Measurements from ENCODE around the gene FAM217A. TPM values are rescaled to one million over a fixed set of nuclear protein-coding genes. Genes with fewer than 3 reads are reported as not detected.

FAM217A gene, protein sequence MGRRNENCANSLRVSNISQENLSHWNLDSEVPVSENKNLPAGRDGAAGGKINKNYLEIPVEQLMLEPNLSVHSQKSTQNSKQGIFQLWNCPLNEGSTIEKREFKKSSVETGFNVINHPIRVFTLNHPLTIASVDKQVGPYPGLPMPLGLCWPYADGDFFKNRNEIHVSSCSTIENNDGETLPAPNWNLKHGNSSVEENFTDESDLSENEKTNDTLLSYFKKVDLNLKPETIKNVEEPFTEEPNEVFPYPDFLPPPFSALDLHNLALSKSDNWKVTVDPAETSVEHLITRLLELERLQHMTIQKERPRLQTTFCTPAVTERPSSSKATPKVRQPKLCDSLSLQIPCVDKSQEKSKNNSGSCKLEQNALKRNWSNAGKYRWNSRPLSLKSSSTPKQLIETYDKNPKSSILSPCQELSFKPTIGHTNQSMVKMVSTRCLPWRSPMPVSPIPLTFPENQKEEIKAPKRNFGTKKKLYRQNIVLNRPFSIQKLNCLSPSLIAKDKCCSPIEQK
- total RNA-seq: not detected

- ATAC-seq: no peak
- no peak within 1 kb of the TSS for H3K27ac ChIP-seq
- H3K4me1 ChIP-seq: peaks cover 0 to 4% (median 0%) of the 10 kb centered on the region in 3 donors
- 30 to 50% methylated on average over 2 of the region's 91 CpGs for WGBS, 2 donors (ENCODE audit: low coverage in 1 of 2)
- peak within 1 kb of the TSS in 1 of 2 donors; percentile 14 for H3K4me3 ChIP-seq
- no peaks in the 10 kb centered on the region for H3K9me3 ChIP-seq
- no peaks in the 10 kb centered on the region for H3K36me3 ChIP-seq
- H3K27me3 ChIP-seq: peaks cover 22% of the 10 kb centered on the region
- no peak for TF ChIP-seq POLR2AphosphoS5 (IDR thresholded peaks at IDR 0.05)
- TF ChIP-seq POLR2A (IDR thresholded peaks at IDR 0.05): no peak
- no peak for TF ChIP-seq EP300 (IDR thresholded peaks at IDR 0.05)
- TF ChIP-seq CTCF (IDR thresholded peaks at IDR 0.05): no peak
Measured at GRCh38 chr6:4078691-4079471, at the start of gene FAM217A. FAM217A (minus strand) TSS chr6:4079137; CDS start chr6:4077414, 1,723 bp downstream.

DNA sequence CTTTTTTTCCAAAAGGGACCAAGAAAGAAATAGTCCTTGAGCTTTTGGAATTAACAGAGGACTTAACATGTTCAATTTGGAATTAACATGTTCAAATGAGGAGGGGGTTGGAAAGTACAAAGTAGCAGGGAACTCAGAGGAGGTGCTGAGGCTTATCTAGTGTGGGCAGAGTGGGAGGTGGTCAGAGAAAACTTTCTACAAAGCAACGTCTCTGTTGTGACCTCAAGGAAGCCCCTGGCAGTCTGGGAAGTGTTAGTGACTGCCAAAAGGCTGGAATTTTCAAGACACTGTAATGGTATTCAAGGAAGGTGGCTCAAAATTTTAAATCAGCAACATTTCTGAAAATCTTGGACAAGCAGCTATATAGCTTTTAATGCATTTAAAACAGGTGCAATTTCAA lies 49.1 kb upstream of the FAM217A start:
- Histone ChIP-seq H3K27me3 (no peaks in the 10 kb centered on the region), H3K9me3 (no peaks in the 10 kb centered on the region), H3K4me1 (peaks cover 0 to 22% (median 6%) of the 10 kb centered on the region in 3 donors), H3K36me3 (peaks cover 7 to 97% of the 10 kb centered on the region in 2 donors), H3K4me3 (no peak overlapping the region), H3K27ac (no peak overlapping the region)
- no peak for ATAC-seq
- WGBS, 2 donors (ENCODE audit: low coverage in 1 of 2): 17 to 27% methylated on average over 1 of the region's 1 CpG
- TF ChIP-seq CTCF (IDR thresholded peaks at IDR 0.05): no peak
- no peak for TF ChIP-seq POLR2AphosphoS5 (IDR thresholded peaks at IDR 0.05)
- TF ChIP-seq EP300 (IDR thresholded peaks at IDR 0.05): no peak
- TF ChIP-seq POLR2A (IDR thresholded peaks at IDR 0.05): no peak

- H3K27me3 ChIP-seq: no peaks in the 10 kb centered on the region
- 59 to 79% methylated on average over 6 to 7 of the region's 8 CpGs for WGBS, 2 donors (ENCODE audit: low coverage in 1 of 2)
- TF ChIP-seq CTCF (IDR thresholded peaks at IDR 0.05) (peak in 3 of 4 experiments; percentile 27 to 30 (median 29)), POLR2A (IDR thresholded peaks at IDR 0.05) (no peak), POLR2AphosphoS5 (IDR thresholded peaks at IDR 0.05) (peak; percentile 65), EP300 (IDR thresholded peaks at IDR 0.05) (no peak)
- H3K9me3 ChIP-seq: no peaks in the 10 kb centered on the region
- peaks cover 0 to 9% (median 6%) of the 10 kb centered on the region in 3 donors for H3K4me1 ChIP-seq
- peaks cover 7 to 99% of the 10 kb centered on the region in 2 donors for H3K36me3 ChIP-seq
- peak; percentile 86 for ATAC-seq
- no peak overlapping the region for H3K27ac ChIP-seq
- no peak overlapping the region for H3K4me3 ChIP-seq
Measured at GRCh38 chr6:4125933-4126864, 47.3 kb upstream of the FAM217A start.

GRCh38 chr6:4125500-4125899 lies 46.6 kb upstream of the FAM217A start:
- TF ChIP-seq POLR2A (IDR thresholded peaks at IDR 0.05) (no peak), CTCF (IDR thresholded peaks at IDR 0.05) (no peak), POLR2AphosphoS5 (IDR thresholded peaks at IDR 0.05) (no peak), EP300 (IDR thresholded peaks at IDR 0.05) (no peak)
- no peak for ATAC-seq
- H3K36me3 ChIP-seq: peaks cover 7 to 99% of the 10 kb centered on the region in 2 donors
- H3K9me3 ChIP-seq: no peaks in the 10 kb centered on the region
- H3K4me3 ChIP-seq: no peak overlapping the region
- 64 to 81% methylated on average over 3 to 5 of the region's 5 CpGs for WGBS, 2 donors (ENCODE audit: low coverage in 1 of 2)
- peaks cover 0 to 9% (median 6%) of the 10 kb centered on the region in 3 donors for H3K4me1 ChIP-seq
- no peaks in the 10 kb centered on the region for H3K27me3 ChIP-seq
- H3K27ac ChIP-seq: no peak overlapping the region

Measured in gastroesophageal sphincter (tissue), 4 donors.